EH (cell line): ENCODE results near the gene SERPINB11.
"Not testable (repeated sequence)": the region's sequence is repeated elsewhere in the genome, so short reads cannot be mapped to it uniquely, and the experiment has no call there.

Experiments used
- DNase-seq: peaks from one replicate; pipeline ENCODE4 v3.0.0-alpha.2; 2015; ENCODE audit warnings: low read depth

The SERPINB11 gene, protein sequence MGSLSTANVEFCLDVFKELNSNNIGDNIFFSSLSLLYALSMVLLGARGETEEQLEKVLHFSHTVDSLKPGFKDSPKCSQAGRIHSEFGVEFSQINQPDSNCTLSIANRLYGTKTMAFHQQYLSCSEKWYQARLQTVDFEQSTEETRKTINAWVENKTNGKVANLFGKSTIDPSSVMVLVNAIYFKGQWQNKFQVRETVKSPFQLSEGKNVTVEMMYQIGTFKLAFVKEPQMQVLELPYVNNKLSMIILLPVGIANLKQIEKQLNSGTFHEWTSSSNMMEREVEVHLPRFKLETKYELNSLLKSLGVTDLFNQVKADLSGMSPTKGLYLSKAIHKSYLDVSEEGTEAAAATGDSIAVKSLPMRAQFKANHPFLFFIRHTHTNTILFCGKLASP

DNA sequence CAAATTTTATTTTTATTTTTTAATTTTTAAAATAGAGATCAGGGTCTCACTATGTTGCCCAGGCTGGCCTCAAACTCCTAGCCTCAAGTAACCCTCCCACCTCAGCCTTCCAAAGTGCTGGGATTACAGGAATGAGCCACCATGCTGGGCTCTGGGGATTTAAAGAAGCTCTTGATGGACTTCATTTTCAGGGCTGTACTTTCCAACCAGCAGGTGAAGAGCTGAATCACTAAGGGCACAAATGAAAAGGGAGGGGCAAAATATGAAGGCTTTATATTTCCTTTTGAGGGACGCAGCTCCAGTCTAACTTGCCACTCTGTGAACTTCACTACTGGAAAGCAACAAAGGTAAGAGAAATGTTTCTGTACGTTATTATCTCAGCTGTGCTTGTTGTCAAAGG, at the start of gene SERPINB11:
TSS of gene SERPINB11 (plus strand) at position 301 of the 400 bp plus-strand sequence. CDS start 7,234 bp downstream, outside the sequence.
- DNase-seq: no peak

DNA sequence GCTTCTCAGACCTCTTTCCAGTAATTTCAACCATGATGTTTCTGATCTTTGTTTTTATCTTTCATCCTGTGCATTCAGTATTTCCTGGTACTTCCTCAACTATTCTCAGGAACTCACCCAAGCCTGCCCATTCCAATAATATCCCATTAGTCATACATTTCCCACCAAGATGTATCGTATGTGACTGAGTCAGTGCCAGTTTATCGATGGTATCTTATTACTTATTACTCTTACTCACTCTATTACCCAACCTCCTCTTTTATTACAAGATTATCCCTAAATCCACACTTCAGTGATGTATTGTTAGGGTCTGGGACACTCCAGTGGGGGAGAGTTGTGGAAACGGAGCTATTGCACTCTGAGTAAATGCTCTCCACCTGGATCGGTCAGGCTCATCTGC, 43.8 kb upstream of the SERPINB11 start:
- DNase-seq: peak; percentile 47

DNA sequence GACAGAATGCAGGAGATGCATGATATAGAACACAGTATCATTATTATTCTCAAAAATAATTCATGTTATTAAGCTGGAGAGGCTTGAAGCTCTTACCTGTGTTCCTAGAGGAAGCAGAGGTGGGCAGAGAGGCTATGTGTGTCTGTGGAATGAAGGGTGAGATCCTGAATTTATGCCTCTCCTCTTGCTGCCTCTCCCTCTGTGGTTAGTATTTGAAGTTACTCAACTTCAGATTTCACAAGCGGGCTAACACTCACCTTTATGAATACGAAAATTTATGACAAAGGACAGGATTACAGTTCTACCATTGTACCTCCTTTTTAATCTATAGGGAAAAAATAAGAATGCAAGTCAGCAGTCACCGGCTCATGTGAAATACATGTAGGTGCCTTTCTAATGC, 41.0 kb upstream of the SERPINB11 start, which contains the start of gene SERPINB3:
TSS of gene SERPINB3 (minus strand) at position 144 of the 400 bp plus-strand sequence. CDS start 677 bp downstream, outside the sequence.
- not testable (repeated sequence) for DNase-seq

DNA sequence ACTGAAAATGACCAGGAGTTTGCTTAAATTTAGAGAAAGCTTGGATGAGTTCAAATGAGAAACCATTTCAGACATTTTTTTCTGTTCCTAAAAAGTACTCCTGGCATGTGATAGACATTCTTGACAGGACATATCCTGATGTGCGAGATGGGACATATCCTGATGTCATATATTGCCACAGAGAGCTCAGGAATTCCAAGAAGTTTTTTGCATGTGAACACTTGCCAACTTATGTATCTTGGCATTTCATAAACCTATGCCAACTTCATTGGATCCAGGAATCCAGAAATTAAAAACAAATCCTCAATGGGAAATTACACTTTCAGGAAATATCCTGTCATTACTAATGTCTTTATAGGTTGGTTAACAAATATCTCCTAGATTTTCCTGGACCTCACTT, 38.2 kb upstream of the SERPINB11 start:
- DNase-seq: peak; percentile 17

DNA sequence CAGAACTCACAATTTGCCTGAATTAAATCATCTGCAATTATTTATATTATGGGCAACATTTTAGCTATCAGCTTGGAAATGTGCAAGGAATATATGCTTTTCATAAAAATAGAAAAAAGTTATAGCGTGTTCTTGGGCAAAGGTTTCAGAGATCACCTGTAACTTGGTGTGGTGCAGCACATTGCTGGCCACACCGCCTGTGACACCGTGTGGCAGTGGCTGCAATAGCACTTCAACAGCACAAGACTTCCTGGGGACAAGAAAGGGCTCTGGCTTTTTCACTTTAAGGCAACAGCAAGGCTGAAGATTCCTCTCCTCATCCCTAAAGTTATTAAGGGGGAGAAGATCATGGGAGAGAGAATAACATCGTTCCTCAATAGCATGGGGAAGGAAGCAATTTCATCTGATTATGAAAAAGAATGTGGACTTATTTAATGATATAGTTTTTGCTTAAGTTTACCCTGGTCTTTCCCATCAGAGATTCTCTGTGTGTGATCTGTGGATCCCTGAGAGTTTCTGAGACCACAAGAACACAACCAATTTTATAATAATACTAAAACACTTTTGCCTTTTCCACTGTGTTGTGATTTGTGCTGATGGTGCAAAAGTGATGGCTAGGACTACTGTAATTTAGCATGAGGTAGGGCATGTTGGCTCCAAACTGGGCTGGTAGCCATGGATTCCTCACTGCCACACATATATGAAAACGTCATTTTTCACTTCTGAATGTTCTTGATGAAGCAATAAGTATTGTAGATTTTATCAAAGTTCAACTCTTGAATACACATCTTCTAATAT, 26.0 kb upstream of the SERPINB11 start:
- DNase-seq: peak; percentile 30

DNA sequence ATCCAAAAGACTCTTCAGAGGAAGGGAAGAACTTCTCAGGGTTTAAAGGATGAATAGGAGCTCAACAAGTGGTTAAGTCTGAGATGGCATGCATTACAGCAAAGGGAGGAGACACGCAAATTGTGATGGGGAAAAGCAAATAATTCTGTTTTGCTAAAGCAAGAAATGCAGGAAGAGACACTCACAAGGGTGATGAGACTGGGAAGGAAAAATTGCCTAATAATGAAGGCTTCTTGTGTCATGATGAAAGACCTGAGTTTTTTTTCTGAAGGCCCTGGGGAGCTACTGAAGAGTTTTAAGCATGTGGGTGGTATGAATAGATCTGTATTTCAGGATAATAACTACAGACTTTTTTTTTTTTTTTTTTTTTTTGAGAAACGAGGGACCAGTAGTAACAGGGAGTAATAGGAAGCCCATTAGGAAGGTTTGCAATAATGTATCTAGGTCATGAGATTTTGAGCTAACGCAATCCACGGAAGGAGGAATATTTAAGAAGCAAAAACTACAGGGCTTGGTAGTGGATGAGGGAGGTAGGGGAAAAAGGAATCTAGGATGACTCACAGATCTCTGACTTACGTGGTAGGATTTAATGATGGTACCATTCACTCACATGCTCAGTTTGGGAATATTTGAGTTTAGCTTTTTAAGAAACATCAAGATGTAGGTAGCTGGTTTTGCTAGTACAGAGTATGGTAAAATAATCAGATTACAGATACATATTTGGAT, 25.1 kb upstream of the SERPINB11 start:
- DNase-seq: peak; percentile 51

DNA sequence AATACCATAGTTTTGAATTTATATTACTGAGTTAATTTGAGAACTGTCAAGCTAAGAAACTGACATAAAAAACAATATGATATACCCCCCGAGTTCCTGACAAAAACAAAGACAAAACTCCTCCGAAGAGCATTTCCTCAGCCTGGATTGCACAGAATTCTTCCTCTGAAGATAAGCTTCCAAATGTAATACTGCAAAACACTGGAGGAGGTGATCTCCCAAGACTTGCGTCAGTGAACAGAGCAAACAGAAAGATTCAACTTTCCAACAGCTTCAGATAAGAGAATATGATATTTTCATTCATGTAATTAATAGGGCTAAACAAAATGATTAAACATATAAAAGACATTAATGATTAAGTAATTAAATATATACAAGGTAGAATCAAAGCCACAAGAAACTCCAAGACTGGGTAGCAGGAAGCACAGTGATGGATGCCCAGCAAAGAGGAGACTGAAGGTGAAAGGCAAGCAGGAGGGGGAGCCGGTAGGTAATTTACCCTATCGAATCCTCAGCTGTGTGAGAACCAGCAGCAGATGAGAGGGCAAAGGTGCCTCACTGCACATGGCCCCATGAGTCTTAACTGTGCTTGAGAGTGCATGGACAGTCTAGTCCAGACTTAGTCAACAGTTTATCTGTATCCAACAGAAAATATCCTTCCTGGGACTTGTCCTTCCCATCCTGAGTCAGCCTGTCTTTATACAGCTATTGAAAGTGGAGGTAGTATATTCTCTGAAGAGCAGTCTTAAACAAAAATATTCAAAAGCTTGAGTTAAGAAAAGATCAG, 22.7 kb upstream of the SERPINB11 start:
- no peak for DNase-seq

DNA sequence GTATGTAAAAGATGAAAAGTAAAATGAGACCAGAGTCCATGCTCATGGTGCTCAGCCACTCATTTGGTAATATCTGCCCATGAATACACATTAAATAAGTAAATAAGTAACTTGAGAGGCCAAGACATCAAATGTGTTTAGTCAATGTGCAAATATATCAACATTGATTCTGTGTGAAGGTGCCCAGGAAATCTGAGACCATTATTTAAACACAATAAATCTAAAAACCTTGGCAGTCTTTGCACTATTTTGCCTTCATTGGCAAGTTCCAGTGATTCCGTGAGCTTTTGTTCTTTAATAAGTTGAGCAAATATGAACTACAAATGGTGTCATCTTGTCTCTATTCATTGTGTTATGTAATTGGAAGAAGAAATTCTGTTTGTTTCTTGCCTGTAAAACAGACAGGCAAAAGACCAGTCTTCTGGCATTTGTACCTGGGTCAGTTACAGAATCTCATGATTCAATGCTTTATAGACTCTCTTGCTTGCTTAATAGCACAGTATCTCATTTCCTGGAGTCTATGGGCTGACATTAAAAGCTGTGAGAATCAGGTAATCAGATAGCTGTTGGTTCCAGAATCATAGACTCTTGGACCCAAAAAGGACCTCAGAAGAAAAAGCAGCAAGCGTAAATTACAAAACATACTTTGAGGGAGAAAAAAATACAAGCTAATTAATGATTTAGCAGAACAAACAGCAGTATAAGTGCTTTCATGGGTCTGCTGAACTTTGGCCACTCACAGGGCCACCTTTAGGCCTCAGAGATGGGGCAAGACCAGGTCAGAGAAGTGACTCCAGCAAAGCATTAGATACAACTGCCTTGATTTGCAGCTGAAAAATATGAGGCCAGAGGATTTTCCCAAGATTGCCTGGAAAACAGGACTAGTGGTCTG, 21.1 kb upstream of the SERPINB11 start:
- no peak for DNase-seq

DNA sequence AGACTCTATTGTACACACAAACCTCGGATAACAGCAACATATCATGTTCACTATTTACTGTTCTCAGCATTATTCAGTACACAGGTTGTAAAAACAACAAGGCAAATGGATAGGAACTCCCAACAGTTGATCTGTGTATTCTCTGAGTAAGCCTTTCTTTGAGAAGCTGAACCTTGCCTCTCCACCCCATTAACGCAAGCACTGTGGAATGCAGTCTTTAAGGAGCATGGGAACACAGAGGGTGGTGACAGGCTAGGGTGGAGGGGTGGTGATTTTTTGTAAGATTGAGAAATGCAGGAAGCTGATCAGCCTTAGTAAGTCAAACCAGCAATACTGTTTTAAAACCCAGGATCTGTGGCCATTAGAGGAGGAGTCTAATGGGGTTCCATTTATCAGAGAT, 19.6 kb upstream of the SERPINB11 start:
- DNase-seq: peak; percentile 97

DNA sequence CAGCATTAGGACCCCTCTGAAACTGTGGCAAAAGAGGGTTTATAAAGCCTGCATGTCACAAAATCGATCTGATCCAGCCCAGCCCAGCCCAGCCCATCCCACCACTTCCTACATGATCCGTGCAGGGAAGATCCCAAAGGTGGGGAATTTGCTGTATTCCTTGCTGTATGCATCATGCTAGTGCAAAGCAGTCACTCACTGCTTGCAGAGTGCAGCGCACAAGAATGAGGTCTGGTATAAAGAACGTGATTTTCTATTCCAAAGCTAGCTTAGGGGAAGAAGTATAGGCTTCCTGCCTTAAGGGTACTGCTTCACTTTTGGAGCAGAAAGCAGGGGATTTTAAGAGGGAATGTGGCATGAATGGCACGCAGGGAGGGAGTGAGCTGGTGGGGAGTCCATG, 18.9 kb upstream of the SERPINB11 start:
- no peak for DNase-seq

DNA sequence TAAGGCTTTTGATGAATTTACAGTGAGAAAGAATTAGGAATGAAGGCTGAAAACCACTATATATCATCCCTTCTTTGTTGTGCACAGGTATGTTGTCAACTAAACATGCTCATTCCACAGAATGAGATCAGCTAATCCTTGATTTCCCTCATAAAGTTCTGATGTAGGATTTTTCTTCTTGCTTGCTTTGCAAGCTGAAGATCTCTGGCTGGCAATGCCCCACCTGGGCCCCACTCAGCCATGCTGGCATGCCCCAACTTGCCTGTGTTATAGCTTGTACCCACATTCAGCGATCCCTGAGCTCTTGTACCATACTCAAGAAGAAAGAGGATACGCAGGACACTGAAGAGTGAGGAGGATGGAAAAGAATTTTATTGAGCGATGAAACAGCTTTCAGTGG, 18.0 kb upstream of the SERPINB11 start:
- no peak for DNase-seq

DNA sequence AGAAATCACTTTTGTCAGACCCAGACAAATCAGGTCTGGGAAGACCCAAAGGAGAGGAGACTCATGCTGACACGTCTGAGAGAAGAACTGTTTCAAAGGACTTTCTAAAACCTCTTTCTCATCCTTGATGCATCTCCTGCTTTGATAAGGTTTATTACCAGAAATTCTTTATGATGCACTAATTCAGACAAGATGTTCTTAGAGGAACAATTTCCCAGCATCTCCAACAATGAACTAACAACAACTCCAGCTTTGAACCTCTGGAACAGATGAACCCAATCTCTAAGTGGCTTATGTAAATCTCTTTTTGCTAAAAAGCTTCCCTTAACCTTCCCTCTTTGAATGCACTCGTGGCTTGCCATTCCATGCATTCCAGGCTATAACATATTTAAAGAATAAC, 15.9 kb upstream of the SERPINB11 start:
- peak; percentile 66 for DNase-seq

DNA sequence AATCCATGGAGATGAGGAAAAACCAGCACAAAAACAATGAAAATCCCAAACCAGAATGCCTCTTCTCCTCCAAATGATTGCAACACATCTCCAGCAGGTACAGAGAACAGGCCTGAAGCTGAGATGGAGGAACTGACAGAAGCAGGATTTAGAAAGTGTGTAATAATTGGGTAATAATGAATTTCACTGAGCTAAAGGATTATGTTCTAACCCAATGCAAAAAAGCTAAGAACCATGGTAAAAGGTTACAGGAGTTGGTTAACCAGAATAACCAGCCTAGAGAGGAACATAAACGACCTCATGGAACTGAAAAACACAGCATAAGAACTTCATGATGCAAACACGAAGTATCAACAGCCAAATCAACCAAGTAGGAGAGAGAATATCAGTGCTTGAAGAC, 13.7 kb upstream of the SERPINB11 start:
- no peak for DNase-seq

DNA sequence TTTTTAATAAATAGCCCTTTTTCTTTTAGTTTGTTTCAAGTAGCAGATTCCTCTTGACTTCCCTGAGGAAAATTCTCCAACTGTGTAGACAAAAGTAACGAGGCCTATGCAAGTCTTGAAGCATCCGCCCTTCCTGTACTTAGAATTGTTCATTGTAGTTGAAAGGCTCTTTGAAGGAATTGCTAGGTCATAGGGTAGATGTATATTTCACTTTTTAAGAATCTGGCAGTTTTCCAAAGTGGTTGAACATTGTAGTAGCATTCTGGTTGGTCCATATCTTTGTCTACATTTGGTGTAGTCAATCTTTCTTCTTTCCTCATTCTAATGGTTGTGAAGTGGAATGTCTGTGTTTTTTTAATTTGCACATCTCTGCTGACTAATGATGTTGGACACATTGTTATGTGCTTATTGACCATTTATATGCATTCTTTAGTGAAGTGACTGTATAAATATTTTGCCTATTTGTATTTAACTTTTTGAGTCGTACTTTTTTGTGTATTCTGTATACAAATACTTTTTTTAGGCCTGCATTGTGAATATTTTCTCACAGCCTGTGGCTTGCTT, 5.6 kb upstream of the SERPINB11 start:
- DNase-seq: peak; percentile 83

DNA sequence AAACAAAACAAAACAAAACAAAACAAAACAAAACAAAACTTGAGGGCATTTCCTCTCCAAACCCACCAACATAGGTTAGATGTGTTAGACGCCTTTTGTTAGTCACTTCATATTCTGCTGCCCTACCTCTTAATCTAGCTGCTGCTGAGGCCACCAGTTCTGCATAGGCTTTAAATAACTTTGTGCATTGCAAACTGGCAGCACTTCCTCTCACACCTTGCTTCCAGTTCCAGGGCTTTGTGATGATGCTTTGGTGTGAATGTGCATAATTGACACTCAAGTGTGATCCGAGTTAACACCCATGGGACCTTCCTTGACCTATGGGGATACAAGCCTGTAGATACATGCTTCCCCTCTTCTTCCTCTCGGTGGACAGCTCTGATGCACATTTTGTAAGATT, 2.3 kb upstream of the SERPINB11 start:
- no peak for DNase-seq

DNA sequence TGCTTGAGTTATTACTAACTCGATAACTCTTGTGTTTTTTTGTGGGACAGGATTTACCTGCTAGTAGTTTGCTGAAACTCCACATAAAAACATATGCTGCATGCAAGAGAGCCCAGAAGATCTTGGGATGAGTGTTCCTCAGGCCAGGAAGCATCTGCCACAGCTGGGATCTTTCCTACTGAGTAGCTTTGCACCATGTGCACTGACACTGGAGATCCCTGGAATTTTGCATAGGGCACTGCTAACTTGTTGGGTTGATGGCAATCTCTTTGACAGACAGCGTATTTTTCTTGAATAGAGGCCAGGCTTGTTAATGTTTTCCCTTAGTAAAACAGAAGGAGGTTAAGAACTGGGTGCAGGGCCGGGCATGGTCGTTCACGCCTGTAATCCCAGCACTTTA, 808 bp upstream of the SERPINB11 start:
- DNase-seq: peak; percentile 33

DNA sequence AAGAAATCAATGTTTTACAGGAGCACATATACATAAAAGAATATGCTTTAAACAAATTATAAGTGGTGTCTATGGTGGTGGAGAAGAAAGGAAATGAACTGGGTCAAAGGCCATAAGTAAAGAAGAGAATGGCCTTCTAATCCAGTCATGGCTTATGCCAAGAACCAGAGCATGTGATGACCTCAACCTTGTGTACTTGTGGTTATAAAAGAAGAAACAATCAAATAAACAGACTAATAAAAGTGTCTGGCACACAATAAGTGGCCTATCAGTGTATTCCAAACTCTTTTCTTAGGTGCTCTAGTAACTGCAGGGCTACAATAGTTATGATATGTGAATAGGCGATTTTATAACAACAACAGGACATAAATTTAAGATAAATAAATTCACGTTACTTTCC, 2.6 kb downstream of the SERPINB11 start:
- DNase-seq: no peak

DNA sequence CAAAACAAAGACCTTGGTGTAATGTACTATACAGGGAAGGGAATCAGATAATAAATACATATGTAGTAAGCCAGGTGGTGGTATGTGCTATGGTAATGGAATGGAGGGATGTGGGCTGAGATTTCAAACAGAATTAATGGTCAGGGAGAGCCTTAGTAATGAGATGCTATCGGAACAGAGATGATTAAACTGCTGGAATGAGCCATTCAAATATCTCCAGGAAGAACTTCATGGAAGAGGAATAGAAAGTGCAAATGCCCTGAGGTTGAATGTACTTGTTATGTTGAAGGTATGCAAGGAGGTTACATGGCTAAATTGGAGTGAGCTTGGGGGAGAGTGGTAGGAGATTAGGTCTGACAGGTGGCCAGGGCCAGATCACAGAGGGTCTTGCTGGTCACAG, 5.1 kb downstream of the SERPINB11 start:
- peak; percentile 37 for DNase-seq

DNA sequence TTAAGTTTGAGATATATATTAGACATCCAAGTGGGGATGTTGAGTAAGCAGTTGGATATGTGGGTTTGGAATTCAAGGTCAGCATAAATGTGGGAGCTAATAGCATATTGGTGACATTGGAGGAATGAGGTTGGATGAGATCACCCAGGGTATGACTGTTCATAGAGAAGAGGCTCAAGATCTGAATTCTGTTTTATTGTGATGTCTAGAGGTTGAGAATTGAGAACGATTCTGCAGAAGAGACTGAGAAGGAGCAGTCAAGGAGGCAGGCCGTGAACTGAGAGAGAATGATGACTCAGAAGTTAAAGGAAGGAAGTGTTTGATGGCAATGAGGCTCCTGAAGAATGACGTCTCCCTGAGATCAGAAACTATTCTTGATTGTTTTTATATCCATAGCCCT, 5.9 kb downstream of the SERPINB11 start:
- peak; percentile 94 for DNase-seq
